ENCODE measurements around the gene EML4. TPM values are rescaled to one million over a fixed set of nuclear protein-coding genes. Genes with fewer than 3 reads are reported as not detected.
A peak's percentile ranks its signal among the peaks of the same experiment; 100 is the strongest.

Gene EML4
- total RNA-seq, 3 donors from 2014 or later, result 19.4 to 68.5 (median 36.7) TPM

DNA sequence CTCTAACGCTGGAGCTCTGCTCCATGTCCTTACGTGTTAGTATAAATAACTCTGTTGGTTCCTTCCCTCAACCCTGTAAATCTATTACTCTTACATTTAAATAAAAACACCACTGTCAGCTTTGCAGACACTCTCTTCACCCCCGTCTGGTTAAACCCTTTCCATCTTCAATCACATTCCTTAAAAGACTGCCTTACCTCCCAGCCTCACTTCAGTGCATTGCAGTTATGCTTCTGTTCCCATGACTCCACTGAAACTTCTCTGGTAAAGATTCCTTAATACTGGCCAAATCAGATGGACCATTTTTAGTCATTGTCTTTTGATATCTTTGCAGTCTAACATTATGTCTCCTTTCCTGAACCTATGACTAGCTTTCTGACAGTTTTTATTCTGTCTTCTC, 61.7 kb downstream of the EML4 start:
- Histone ChIP-seq H3K27me3 (no peaks in the 10 kb centered on the region), H3K9me3 (no peaks in the 10 kb centered on the region), H3K27ac (no peak overlapping the region), H3K4me1 (no peaks in the 10 kb centered on the region), H3K4me3 (no peak overlapping the region), H3K36me3 (no peaks in the 10 kb centered on the region)
- TF ChIP-seq POLR2AphosphoS5 (IDR thresholded peaks at IDR 0.05), result no peak
- TF ChIP-seq, protein P1, sequence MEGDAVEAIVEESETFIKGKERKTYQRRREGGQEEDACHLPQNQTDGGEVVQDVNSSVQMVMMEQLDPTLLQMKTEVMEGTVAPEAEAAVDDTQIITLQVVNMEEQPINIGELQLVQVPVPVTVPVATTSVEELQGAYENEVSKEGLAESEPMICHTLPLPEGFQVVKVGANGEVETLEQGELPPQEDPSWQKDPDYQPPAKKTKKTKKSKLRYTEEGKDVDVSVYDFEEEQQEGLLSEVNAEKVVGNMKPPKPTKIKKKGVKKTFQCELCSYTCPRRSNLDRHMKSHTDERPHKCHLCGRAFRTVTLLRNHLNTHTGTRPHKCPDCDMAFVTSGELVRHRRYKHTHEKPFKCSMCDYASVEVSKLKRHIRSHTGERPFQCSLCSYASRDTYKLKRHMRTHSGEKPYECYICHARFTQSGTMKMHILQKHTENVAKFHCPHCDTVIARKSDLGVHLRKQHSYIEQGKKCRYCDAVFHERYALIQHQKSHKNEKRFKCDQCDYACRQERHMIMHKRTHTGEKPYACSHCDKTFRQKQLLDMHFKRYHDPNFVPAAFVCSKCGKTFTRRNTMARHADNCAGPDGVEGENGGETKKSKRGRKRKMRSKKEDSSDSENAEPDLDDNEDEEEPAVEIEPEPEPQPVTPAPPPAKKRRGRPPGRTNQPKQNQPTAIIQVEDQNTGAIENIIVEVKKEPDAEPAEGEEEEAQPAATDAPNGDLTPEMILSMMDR (IDR thresholded peaks at IDR 0.05), result no peak
- TF ChIP-seq POLR2A (IDR thresholded peaks at IDR 0.05), result no peak
- DNase-seq (ENCODE audit: low spot score in 2 of 2), result no peak
- intact Hi-C loops (cut with DNase I; ENCODE audit: low total_unique reads), result loop anchor here (10.0 kb wide), 1 partner anchor 126 kb away; no protein-coding TSS in a partner anchor

DNA sequence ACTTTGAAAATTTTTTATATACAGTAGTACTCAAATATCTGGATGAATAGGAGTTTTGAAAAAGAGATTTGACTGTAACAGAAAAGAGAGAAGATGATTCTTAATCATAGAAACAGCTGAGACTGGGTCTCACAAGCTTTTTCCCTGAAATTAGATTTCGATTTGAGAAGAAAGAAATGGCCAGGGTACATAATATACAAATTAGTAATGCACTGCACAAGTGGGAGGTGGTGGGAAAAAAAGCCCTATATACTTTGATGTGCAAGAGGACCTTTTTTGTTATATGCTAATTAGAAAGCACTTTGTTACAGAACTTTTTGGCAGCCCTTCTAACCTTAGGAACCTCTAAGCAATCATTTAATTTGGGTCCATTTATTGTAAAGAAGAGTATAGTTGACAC, 62.9 kb downstream of the EML4 start:
- Histone ChIP-seq H3K9me3 (no peaks in the 10 kb centered on the region), H3K4me1 (no peaks in the 10 kb centered on the region), H3K4me3 (no peak overlapping the region), H3K27ac (no peak overlapping the region), H3K36me3 (no peaks in the 10 kb centered on the region), H3K27me3 (no peaks in the 10 kb centered on the region)
- DNase-seq (ENCODE audit: low spot score in 2 of 2), result no peak
- intact Hi-C loops (cut with DNase I; ENCODE audit: low total_unique reads), result loop anchor here (10.0 kb wide), 1 partner anchor 127 kb away; no protein-coding TSS in a partner anchor
- TF ChIP-seq POLR2AphosphoS5 (IDR thresholded peaks at IDR 0.05) (no peak), POLR2A (IDR thresholded peaks at IDR 0.05) (no peak)
- TF ChIP-seq, protein P1 (IDR thresholded peaks at IDR 0.05), result no peak

DNA sequence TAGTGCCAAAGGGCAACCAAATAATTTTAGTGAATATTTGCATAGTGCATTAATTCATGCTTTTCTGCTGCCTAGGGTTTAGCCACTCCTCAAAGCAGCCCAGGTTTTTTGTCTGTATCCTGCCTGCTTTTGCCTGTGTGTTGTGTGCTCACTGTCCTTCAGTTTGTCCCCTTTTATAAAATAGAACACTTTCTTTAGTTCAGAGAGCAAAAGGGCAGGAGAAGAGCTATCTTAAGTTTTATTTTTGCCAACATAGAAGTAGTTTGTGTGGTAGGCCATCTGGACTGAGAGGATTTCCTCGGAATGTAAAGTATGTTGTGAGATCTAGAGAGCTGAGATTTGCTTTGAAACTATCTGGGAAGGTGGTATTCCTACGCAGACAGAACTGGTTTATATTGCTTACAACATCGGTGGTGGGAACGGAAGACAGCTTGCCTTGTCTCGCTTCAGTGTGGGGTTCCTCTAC, 64.9 kb downstream of the EML4 start:
- Histone ChIP-seq H3K27ac (no peak overlapping the region), H3K4me3 (no peak overlapping the region), H3K9me3 (no peaks in the 10 kb centered on the region), H3K27me3 (no peaks in the 10 kb centered on the region), H3K4me1 (no peaks in the 10 kb centered on the region), H3K36me3 (no peaks in the 10 kb centered on the region)
- intact Hi-C loops (cut with DNase I; ENCODE audit: low total_unique reads), result loop anchor here (10.0 kb wide), 1 partner anchor 129 kb away; no protein-coding TSS in a partner anchor
- DNase-seq (ENCODE audit: low spot score in 2 of 2), result no peak
- TF ChIP-seq, protein P1 (IDR thresholded peaks at IDR 0.05), result no peak
- TF ChIP-seq POLR2A (IDR thresholded peaks at IDR 0.05), result no peak
- TF ChIP-seq POLR2AphosphoS5 (IDR thresholded peaks at IDR 0.05), result no peak

DNA sequence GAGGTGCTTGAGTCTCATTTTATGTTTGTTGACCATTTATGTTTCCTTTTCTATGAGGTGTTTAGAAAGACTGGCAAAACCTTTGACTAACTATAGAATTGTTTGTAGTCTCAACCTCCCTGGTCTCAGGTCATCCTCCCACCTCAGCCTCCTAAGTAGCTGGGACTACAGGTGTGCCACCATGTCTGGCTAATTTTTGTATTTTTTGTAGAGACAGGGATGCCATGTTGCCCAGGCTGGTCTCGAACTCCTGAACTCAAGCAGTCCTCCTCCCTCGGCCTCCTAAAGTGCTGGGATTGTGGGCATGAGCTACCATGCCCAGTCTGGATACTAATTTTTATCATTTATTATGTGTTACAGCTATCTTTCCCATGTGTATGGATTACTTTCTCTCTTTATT, 67.8 kb downstream of the EML4 start:
- Histone ChIP-seq H3K27me3 (no peaks in the 10 kb centered on the region), H3K27ac (no peak overlapping the region)
- intact Hi-C loops (cut with DNase I; ENCODE audit: low total_unique reads), result loop anchor here (10.0 kb wide), 1 partner anchor 132 kb away; no protein-coding TSS in a partner anchor

DNA sequence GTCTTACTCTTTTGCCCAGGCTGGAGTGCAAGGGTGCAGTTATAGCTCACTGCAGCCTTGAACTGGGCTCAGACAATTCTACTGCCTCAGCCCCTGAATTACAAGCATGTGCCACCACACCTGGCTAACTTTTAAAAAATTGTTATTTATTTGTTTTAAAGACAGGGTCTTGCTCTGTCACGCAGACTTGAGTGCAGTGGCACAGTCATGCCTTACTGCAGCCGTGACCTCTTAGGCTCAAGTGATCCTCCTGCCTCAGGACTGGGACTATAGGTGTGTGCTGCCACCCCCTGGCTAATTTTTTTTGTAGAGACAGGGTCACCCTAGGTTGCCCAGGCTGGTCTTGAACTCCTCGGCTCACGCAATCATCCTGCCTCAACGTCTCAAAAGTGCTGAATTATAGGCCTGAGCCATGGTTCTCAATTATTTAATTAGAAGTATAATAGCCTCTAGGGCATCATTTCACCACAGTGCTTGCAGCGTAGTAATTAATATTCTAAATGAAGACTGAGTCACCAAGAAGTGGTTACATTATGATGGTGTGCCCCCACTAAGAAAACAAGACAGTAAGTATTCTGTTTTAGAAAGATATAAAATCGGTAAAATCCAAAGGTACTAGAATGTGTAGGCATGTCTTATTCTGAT, 69.6 kb downstream of the EML4 start:
- H3K4me3 ChIP-seq, result no peak overlapping the region
- H3K36me3 ChIP-seq, result no peaks in the 10 kb centered on the region
- H3K9me3 ChIP-seq, result no peaks in the 10 kb centered on the region
- TF ChIP-seq POLR2AphosphoS5 (IDR thresholded peaks at IDR 0.05), result no peak
- TF ChIP-seq, protein P1 (IDR thresholded peaks at IDR 0.05), result peak in 2 of 3 donors; percentile 38 to 60
- DNase-seq (ENCODE audit: low spot score in 2 of 2), result peak in 1 of 2 donors; percentile 37
- peak overlapping the region in 1 of 2 donors; percentile 46 for H3K27ac ChIP-seq
- intact Hi-C loops (cut with DNase I; ENCODE audit: low total_unique reads), result loop anchor here (10.0 kb wide), 1 partner anchor 134 kb away; no protein-coding TSS in a partner anchor
- no peaks in the 10 kb centered on the region for H3K27me3 ChIP-seq
- H3K4me1 ChIP-seq, result no peaks in the 10 kb centered on the region

More for the DNA sequence above, 67.8 kb downstream of the EML4 start:
- TF ChIP-seq POLR2A (IDR thresholded peaks at IDR 0.05), result no peak
- TF ChIP-seq, protein P1 (IDR thresholded peaks at IDR 0.05), result no peak
- TF ChIP-seq POLR2AphosphoS5 (IDR thresholded peaks at IDR 0.05), result no peak
- no peak overlapping the region for H3K4me3 ChIP-seq
- H3K9me3 ChIP-seq, result no peaks in the 10 kb centered on the region
- no peak for DNase-seq (ENCODE audit: low spot score in 2 of 2)
- no peaks in the 10 kb centered on the region for H3K4me1 ChIP-seq
- H3K36me3 ChIP-seq, result no peaks in the 10 kb centered on the region
